NB4 (cell line): Measurements from ENCODE around the gene NBEA.

Experiments
- CTCF ChIP-seq: IDR thresholded peaks from one replicate; pipeline ENCODE4 v1.5.1; 2012; ENCODE audit warnings: low read depth, low read length
- MAX ChIP-seq: IDR thresholded peaks from 2 replicates; pipeline ENCODE4 v1.6.1; 2011; ENCODE audit warnings: low read depth, low read length
- POLR2A ChIP-seq: IDR thresholded peaks from 2 replicates; pipeline ENCODE4 v1.6.1; 2011; ENCODE audit warnings: mild to moderate bottlenecking; ENCODE audit not compliant: insufficient read length; ENCODE audit errors: extremely low read depth

- TF ChIP-seq MAX = no peak
- TF ChIP-seq CTCF = no peak
- TF ChIP-seq POLR2A = no peak
Measured at GRCh38 chr13:35482527-35482926, 540.5 kb downstream of the NBEA start.
